AG10803 (cell line): ENCODE results near the gene HYDIN.
"Not testable (repeated sequence)": the region's sequence is repeated elsewhere in the genome, so short reads cannot be mapped to it uniquely, and the experiment has no call there.

Experiments used
- DNase-seq: peaks from one replicate; pipeline ENCODE4 v3.0.0; 2010; ENCODE audit warnings: low read depth
- H3K4me3 ChIP-seq: 2 replicates; pipeline ENCODE4 v1.5.1; 2011; ENCODE audit warnings: mild to moderate bottlenecking, low read length, control low read depth
- CTCF ChIP-seq: conservative IDR thresholded peaks from 2 replicates; pipeline ENCODE4 v1.5.1; 2011; ENCODE audit warnings: mild to moderate bottlenecking, low read length, control low read depth, inconsistent platforms

The HYDIN gene

GRCh38 chr16:71037987-71038386 lies 192.5 kb downstream of the HYDIN start:
- H3K4me3 ChIP-seq, result not testable (repeated sequence)

GRCh38 chr16:71028032-71028727 lies 202.3 kb downstream of the HYDIN start:
- H3K4me3 ChIP-seq, result not testable (repeated sequence)
- peak; percentile 66 for DNase-seq

More at GRCh38 chr16:71037987-71038386, 192.5 kb downstream of the HYDIN start:
- not testable (repeated sequence) for DNase-seq

- not testable (repeated sequence) for DNase-seq, H3K4me3 ChIP-seq
Observed at GRCh38 chr16:71027511-71027910, 203.0 kb downstream of the HYDIN start.

- not testable (repeated sequence) for H3K4me3 ChIP-seq, DNase-seq
Observed at GRCh38 chr16:71023851-71024439, 206.6 kb downstream of the HYDIN start.

- DNase-seq, H3K4me3 ChIP-seq: not testable (repeated sequence)
Observed at GRCh38 chr16:71021961-71022537, 208.5 kb downstream of the HYDIN start.

GRCh38 chr16:71019067-71019682 lies 211.3 kb downstream of the HYDIN start:
- not testable (repeated sequence) for DNase-seq, H3K4me3 ChIP-seq

GRCh38 chr16:71015419-71015818 lies 215.1 kb downstream of the HYDIN start:
- not testable (repeated sequence) for H3K4me3 ChIP-seq, DNase-seq

GRCh38 chr16:71009440-71010223 lies 220.9 kb downstream of the HYDIN start:
- H3K4me3 ChIP-seq, DNase-seq: not testable (repeated sequence)

GRCh38 chr16:71006516-71006915 lies 224.0 kb downstream of the HYDIN start:
- not testable (repeated sequence) for DNase-seq

GRCh38 chr16:70999735-71000134 lies 230.8 kb downstream of the HYDIN start:
- DNase-seq, result peak; percentile 3
- not testable (repeated sequence) for H3K4me3 ChIP-seq
- 0 out of 2 replicates have a peak, but pooled peaks have one; percentile 10 for TF ChIP-seq CTCF

More at GRCh38 chr16:71006516-71006915, 224.0 kb downstream of the HYDIN start:
- H3K4me3 ChIP-seq, result not testable (repeated sequence)

- not testable (repeated sequence) for H3K4me3 ChIP-seq, DNase-seq
Observed at GRCh38 chr16:70995799-70996198, 234.7 kb downstream of the HYDIN start.

GRCh38 chr16:70992511-70992910 lies 238.0 kb downstream of the HYDIN start:
- not testable (repeated sequence) for H3K4me3 ChIP-seq, DNase-seq

- DNase-seq, H3K4me3 ChIP-seq: not testable (repeated sequence)
Observed at GRCh38 chr16:70987019-70987715, 243.4 kb downstream of the HYDIN start.

GRCh38 chr16:70984675-70985074 lies 245.8 kb downstream of the HYDIN start:
- not testable (repeated sequence) for DNase-seq, H3K4me3 ChIP-seq

- not testable (repeated sequence) for H3K4me3 ChIP-seq, DNase-seq
Observed at GRCh38 chr16:70968332-70968731, 262.2 kb downstream of the HYDIN start.

- DNase-seq, result not testable (repeated sequence)
Observed at GRCh38 chr16:70960169-70960568, 270.4 kb downstream of the HYDIN start.

GRCh38 chr16:70954922-70955321 lies 275.6 kb downstream of the HYDIN start:
- not testable (repeated sequence) for DNase-seq, H3K4me3 ChIP-seq

More at GRCh38 chr16:70960169-70960568, 270.4 kb downstream of the HYDIN start:
- H3K4me3 ChIP-seq, result not testable (repeated sequence)
